Measurements from ENCODE around the gene RPS6KL1.

Gene RPS6KL1

DNA sequence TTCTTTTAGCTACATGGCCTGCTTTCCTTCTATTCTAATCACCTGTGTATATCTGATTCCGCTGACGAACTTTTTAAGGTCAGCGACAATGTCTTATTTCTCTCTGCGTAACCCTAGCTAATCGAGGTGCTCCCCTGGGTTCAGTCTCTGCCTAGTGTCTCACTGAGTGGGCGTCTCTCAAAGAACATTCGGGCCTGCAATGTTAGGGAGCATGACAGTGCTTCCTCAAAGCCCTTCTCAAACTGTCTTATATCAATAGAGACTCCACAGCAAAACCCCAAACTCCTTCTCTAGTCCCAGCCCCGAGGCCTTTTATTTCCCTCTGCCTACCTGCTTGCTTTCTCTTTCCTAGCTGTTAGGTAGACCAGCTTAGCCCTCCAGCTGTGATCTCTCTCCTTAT, 13.7 kb upstream of the RPS6KL1 start:
- no peak for DNase-seq
- TF ChIP-seq POLR2A (IDR thresholded peaks at IDR 0.05; ENCODE audit: low read length) (no peak), GATA1 (IDR thresholded peaks at IDR 0.05; ENCODE audit: low read depth, low read length) (no peak)

DNA sequence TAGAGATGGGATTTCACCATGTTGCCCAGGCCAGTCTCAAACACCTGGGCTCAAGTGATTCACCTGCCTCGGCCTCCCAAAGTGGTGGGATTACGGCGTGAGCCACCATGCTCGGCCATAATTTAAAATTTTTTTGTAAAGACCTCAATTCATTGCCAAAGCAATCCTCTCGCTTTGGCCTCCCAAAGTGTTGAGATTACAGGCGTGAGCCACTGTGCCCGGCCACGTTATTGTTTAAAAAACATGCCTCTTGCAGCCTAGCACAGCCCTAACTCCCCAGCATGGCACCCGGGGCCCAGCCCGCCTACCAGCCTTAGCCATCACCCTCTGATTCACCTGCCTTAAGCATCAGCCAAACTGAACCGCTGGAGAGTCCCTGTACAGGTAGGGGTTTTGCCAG, 13.1 kb upstream of the RPS6KL1 start:
- TF ChIP-seq POLR2A (IDR thresholded peaks at IDR 0.05; ENCODE audit: low read length) (no peak), GATA1 (IDR thresholded peaks at IDR 0.05; ENCODE audit: low read depth, low read length) (no peak)
- no peak for DNase-seq

DNA sequence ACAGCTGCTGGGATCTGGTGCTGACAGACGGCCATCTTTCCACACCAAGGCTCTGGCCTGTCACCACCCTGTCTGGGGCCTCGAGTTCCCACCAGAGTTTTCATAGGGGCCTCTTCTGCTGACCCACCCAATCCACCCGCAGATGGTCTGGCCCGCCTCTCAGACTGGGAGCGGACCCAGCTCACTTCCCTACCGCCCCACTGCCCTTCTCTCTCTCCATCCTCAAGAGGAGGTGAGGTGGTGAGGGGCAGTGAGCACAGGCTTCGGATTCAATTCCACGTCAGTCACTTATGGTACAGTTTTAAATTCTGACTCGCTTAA, 12.3 kb upstream of the RPS6KL1 start:
- no peak for DNase-seq
- TF ChIP-seq POLR2A (IDR thresholded peaks at IDR 0.05; ENCODE audit: low read length) = no peak

DNA sequence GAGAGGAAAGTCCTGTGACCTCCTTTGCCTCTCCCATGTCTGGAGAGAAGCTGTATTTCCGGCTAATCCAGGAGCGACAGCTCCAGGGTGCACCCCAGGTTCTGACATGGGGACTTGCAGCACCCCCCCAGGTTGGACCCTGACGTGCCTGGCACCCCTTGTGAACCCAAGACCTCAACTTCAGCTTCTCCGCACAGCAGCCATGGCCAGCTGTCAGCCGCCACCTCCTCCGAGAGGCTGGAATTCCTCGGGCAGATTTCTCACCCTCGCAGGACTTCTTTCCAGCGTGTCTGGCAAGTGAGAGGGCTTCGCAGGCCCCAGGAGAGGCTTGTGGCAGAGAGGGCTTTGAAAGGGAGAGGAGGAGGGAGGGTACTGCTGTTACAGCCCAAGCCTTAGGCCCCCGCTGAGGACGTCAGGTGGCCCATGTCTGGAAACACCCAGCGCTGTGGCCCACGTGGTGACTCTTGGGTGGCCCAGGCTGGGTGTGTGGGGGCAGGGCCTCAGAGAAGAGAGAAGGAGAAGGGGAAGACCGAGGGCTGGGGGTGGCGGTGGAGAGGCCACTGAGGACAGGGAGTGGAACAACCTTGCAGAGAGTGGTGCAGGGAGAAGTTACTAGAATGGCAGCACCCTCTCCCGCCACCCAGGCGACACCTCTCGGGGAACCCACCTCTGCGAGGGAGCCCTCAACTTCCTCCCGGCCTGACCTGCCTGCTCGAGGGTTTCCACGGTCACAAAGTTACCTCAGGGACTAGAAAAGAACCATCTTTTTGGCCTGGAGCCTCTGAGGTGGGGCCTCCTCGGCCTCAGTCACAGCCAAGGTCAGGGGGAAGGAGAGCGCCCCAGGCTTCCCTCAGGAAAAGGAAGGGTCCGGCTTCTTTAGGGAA, 11.7 kb upstream of the RPS6KL1 start:
- no peak for DNase-seq
- TF ChIP-seq POLR2A (IDR thresholded peaks at IDR 0.05; ENCODE audit: low read length) (no peak), GATA1 (IDR thresholded peaks at IDR 0.05; ENCODE audit: low read depth, low read length) (no peak)

DNA sequence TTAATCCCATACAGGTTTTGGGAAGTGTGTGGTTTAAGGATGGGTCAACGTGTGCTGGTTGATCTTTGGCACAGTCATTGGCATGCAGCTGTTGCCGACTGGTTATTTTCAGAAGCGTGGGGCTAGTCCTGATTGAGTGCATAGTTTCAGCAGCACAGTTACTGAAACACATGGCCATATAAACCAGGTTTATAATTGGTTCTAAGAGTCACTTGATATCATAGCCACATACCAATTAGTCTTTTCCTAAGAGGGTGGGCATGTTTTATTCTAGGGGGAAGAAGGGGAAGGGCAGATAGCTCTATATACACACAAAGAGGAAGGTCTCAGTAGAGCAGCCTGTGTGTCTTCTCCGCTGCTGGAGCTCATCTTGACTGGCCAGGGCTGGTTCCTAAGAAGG, 11.0 kb upstream of the RPS6KL1 start:
- no peak for DNase-seq
- TF ChIP-seq POLR2A (IDR thresholded peaks at IDR 0.05; ENCODE audit: low read length) (no peak), GATA1 (IDR thresholded peaks at IDR 0.05; ENCODE audit: low read depth, low read length) (no peak)

DNA sequence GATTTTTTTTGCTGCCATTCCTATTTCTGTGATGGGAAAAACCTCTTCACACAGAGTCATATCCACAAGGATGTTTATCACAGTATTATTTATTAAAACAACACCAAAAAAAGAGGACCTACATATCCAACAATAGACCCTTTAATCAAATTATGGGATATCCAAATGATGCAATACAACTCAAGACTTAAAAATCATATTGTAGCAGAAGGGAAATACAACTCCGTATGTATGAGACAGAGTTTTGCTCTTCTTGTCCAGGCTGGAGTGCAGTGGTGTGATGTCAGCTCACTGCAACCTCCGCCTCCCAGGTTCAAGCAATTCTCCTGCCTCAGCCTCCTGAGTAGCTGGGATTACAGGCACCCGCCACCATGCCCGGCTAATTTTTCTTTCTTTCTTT, 9.9 kb upstream of the RPS6KL1 start:
- peak in 1 of 2 experiments; percentile 34 for DNase-seq

DNA sequence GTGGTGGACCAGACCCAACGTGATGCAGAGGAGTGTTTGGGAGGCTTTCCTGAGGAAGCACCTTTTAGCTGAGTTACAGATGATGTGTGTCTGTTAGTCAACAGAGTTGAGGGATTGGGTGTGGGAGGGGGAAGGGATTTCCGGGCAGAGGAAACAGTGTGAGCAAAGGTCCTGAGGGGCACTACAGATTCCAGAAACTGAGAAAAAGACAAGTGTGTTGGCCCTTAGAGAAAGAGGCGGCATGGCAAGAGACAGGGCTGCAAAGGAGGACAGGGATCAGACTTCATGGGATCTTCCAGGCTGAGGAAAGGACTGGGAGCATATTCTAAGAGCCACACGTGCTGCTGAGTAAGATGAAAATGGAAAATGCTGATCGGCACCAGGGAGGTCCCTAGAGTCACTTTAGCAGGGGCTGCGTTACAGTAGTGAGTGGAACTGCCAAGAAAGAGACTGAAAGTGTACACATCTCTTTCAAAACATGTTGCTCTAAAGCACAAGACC, 9.4 kb upstream of the RPS6KL1 start:
- DNase-seq = peak in 1 of 2 experiments; percentile 52
- TF ChIP-seq POLR2A (IDR thresholded peaks at IDR 0.05; ENCODE audit: low read length) = no peak
- no peak for TF ChIP-seq GATA1 (IDR thresholded peaks at IDR 0.05; ENCODE audit: low read depth, low read length)

DNA sequence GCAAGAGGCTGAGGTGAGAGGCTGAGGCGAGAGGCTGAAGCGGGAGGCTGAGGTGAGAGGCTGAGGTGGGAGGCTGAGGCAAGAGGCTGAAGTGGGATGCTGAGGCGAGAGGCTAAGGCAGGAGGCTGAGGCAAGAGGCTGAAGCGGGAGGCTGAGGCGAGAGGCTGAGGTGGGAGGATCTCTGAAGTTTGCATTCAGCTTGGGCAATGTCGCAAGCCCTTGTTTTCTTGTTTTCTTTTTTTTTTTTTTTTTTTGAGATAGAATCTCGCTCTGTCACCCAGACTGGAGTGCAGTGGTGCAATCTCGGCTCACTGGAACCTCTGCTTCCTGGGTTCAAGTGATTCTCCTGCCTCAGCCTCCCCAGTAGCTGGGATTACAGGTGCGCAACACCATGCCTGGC, 8.7 kb upstream of the RPS6KL1 start:
- peak; percentile 52 to 61 for DNase-seq

DNA sequence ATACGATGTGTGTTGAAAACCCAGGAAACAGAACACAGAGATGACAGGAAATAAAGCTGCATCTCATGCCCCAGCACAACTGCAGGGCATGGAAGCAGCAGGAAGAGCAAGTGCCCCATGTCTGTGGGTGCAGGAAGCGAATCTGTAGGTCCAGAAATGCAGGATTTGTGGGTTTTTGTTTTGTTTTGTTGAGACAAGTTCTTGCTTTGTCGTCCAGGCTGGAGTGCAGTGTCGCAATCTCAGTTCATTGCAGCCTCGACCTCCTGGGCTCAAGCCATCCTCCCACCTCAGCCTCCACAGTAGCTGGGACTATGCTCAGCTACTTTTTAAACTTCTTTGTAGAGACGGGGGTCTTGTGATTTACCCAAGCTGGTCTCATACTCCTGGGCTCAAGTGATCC, 6.2 kb upstream of the RPS6KL1 start:
- no peak for TF ChIP-seq POLR2A (IDR thresholded peaks at IDR 0.05; ENCODE audit: low read length)
- TF ChIP-seq GATA1 (IDR thresholded peaks at IDR 0.05; ENCODE audit: low read depth, low read length) = no peak
- DNase-seq = peak in 1 of 2 experiments; percentile 47

DNA sequence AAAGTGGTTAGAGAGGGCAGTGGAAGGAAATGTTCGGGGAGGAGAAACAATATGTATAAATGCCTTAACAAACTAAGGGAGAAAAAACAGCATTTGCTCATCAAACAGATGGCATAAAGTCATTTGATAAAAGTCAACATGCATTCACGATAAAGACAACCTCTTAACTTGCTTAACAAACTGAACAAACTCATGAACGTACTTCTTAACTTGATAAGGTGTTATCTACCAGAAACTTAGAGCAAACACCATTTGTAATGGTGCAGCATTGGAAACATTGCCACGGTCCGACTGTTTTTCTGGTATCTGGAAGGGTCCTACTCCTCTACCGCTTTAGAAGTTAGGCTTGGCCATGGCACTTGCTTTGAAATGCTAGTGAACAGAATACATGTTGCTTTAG, 4.2 kb upstream of the RPS6KL1 start:
- TF ChIP-seq POLR2A (IDR thresholded peaks at IDR 0.05; ENCODE audit: low read length) = peak; percentile 62
- peak; percentile 73 for TF ChIP-seq GATA1 (IDR thresholded peaks at IDR 0.05; ENCODE audit: low read depth, low read length)
- peak; percentile 83 to 96 for DNase-seq

DNA sequence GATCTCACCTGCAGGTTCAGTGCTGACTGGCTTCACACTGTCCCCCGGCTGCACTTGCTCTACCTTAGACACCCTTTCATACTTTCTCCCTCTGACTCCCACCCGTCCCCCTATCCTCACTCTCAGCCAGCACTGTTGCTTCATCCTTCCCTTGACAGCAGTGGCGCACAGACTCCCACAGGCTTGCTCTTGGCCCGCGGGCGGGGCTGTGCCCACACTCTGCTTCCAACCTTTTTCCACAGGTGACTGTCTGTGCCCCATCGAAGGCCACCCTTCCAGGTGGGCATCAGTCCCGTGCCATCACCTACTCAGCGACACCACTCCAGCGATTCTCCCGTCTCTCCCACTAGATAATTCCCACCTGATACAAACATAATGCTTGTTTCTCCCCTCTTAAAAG, 1.0 kb upstream of the RPS6KL1 start:
- DNase-seq = no peak
- TF ChIP-seq GATA1 (IDR thresholded peaks at IDR 0.05; ENCODE audit: low read depth, low read length) = no peak
- TF ChIP-seq POLR2A (IDR thresholded peaks at IDR 0.05; ENCODE audit: low read length) = no peak

DNA sequence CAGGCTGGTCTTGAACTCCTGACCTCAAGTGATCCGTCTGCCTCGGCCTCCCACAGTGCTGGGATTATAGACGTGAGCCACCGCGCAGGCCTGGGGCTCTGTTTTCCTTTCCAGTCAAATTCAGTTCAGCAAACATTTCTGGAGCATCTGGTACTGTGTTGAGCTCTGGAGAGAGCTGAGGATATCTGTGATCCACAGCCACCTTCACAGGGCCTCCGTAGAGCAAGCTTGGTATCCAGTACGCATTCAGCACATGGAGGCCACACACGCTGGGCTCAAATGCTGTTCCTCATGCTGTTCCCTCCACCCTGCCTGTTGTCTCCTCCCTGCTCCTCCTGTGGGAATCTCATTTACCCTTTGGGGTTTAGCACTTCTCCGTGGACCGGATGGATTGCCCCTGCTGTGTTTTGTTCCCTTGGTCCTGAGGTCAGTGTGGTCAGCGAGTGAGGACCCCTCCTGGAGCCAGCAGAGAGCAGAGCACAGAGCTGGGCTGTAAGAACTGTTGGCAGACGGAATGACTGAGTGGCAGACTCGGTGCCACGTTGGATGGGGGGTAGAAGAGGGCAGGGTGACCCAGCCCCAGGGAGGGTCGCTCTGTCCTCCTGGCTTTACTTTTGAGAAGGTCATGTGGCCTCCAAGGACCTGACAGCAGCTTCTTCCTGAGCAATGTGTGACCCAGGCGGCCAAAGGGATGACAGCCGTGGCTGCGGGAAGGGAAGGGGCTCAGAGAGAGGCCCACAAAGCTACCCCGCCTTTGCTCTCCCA, 891 bp downstream of the RPS6KL1 start:
- peak in 1 of 2 experiments; percentile 44 for DNase-seq

DNA sequence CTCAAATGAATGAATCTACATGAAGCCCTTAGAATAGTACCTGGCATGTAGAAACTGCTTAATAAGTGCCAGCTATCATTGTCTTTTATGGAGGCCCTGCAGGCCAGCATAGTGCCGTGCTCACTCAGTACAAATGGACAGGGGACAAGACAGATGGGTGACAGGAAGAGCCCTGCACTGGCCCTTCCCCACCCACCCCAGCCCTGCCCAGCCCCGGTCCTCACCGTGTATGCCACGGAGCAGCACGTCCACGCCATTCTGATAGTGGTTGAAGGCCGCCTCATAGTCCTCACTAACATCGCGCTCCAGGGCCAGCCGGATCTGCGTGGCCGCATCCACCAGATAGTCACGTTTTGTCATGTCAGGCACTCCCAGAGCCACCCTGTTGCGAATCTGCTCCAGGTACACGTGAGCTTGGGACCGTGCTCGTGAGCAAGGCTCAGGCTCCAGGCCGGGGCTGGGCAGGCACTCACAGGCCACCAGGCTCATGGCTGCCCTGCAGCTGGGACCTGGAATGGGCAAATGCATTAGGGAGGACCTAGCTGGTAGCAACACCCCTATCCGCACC, 1.9 kb downstream of the RPS6KL1 start:
- DNase-seq = no peak
- no peak for TF ChIP-seq POLR2A (IDR thresholded peaks at IDR 0.05; ENCODE audit: low read length)
- TF ChIP-seq GATA1 (IDR thresholded peaks at IDR 0.05; ENCODE audit: low read depth, low read length) = no peak

More for the DNA sequence above, 891 bp downstream of the RPS6KL1 start:
- no peak for TF ChIP-seq GATA1 (IDR thresholded peaks at IDR 0.05; ENCODE audit: low read depth, low read length)
- no peak for TF ChIP-seq POLR2A (IDR thresholded peaks at IDR 0.05; ENCODE audit: low read length)

DNA sequence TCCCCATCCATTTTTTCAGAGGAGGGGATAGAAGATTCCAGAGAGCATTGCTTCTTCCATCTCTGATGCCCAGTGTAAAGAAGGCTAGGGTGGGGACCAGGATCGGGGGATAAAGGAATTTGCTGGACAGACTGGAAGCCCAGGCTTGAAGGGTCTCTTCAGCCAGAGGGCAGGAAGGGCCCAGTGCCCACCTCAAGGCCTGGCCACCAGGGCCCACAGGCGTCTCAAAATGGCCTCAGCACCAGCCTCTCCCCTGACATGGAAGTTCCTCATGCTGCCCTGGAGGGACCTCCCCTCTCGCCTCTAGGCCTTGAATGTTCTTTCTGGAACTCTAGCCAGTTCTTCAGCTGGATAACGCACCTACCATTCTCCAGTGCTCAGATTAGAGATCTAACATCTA, 2.8 kb downstream of the RPS6KL1 start:
- no peak for TF ChIP-seq POLR2A (IDR thresholded peaks at IDR 0.05; ENCODE audit: low read length)
- no peak for TF ChIP-seq GATA1 (IDR thresholded peaks at IDR 0.05; ENCODE audit: low read depth, low read length)
- no peak for DNase-seq

All from erythroblast (primary cell).